Adrenal gland (tissue), 5 donors: Measurements from ENCODE around the gene ANKRD33.

Experiments used
- CTCF ChIP-seq, 6 experiments: fragments of 450-650 bp in 4 of 6; fragments of 200-600 bp in 2 of 6; sonication (generic) in 1 of 6; IDR thresholded peaks; 1 replicate in 5 of 6; 2 replicates in 1 of 6; pipeline versions ENCODE4 v1.5.1 to v1.8.0; 2016 to 2021; ENCODE audit warnings: antibody characterized with exemption in 6 of 6, mild to moderate bottlenecking in 2 of 6, moderate library complexity in 1 of 6
- POLR2A ChIP-seq, 2 donors: fragments of 450-650 bp; IDR thresholded peaks; one replicate each; pipeline ENCODE4 v1.6.1; 2017; ENCODE audit warnings: antibody characterized with exemption in 2 of 2, mild to moderate bottlenecking in 2 of 2, moderate library complexity in 1 of 2
- donor health status: DM: no; HTN: no; CAD: no.

- TF ChIP-seq CTCF (IDR thresholded peaks at IDR 0.05): no peak
- TF ChIP-seq POLR2A (IDR thresholded peaks at IDR 0.05): no peak
Observed at GRCh38 chr12:51850081-51850964, 37.6 kb upstream of the ANKRD33 start.
